ENCODE data around the gene DENND4A.
A peak's percentile ranks its signal among the peaks of the same experiment; 100 is the strongest.
"Not testable (repeated sequence)": the region's sequence is repeated elsewhere in the genome, so short reads cannot be mapped to it uniquely, and the experiment has no call there.

Gene DENND4A

GRCh38 chr15:65818927-65819562 is 27.0 kb upstream of the DENND4A start:
- no peak for DNase-seq (ENCODE audit: low spot score)

- DNase-seq (ENCODE audit: low spot score) = no peak
Measured at GRCh38 chr15:65816441-65816840, 24.3 kb upstream of the DENND4A start.

- not testable (repeated sequence) for DNase-seq (ENCODE audit: low spot score)
Measured at GRCh38 chr15:65816008-65816407, 23.9 kb upstream of the DENND4A start.

- DNase-seq (ENCODE audit: low spot score) = not testable (repeated sequence)
Measured at GRCh38 chr15:65814271-65814670, 22.2 kb upstream of the DENND4A start.

DNA sequence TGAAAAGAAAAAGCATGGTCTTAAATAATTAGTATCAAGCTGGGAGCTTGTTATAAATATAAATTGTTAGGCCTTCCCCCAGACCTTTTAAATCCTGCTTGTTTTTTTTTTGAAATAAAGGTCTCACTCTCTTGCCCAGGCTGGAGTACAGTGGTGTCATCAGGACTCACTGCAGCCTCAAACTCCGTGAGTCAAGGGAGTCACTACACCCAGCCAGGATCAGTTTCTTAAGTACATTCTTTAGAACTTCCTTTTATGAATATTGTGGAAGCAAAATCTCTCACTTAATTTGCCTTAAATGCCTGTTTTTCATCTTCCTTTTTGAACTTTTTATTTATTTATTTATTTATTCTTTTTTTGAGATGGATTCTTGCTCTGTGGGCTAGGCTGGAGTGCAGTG is 20.8 kb upstream of the DENND4A start:
- no peak for DNase-seq (ENCODE audit: low spot score)

GRCh38 chr15:65812467-65812866 is 20.4 kb upstream of the DENND4A start:
- DNase-seq (ENCODE audit: low spot score) = no peak

- DNase-seq (ENCODE audit: low spot score) = no peak
Measured at GRCh38 chr15:65811835-65812234, 19.7 kb upstream of the DENND4A start.

DNA sequence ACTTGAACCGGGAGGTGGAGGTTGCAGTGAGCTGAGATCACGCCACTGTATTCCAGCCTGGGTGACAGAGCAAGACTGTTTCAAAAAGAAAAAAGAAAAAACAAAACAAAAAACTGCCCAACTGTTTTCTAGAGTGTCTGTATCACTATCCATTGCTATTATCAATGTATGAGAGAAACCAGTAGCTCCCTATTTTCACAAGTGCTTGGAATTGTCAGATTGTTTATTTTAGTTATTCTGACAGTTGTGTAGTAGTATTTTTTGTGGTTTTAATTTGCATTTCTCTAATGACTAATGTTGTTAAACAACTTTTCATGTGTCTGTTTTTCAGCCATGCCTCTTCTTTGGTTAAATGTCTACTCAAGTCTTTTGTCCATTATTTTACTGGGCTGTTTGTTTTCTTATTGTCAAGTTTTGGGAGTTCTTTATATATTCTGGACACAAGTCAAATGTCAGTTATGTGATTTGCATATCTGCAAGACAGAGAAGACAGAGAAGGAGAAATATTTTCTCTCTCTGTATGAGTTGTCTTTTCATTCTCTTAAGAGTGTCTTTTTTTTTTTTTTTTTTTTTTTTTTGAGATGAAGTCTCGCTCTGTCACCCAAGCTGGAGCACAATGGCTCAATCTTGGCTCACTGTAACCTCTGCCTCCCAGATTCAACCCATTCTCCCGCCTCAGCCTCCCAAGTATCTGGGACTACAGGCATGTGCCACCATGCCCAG is 19.1 kb upstream of the DENND4A start:
- not testable (repeated sequence) for DNase-seq (ENCODE audit: low spot score)

GRCh38 chr15:65806397-65806796 is 14.3 kb upstream of the DENND4A start:
- DNase-seq (ENCODE audit: low spot score) = no peak

- DNase-seq (ENCODE audit: low spot score) = no peak
Measured at GRCh38 chr15:65805019-65805745, 13.1 kb upstream of the DENND4A start.

- DNase-seq (ENCODE audit: low spot score) = no peak
Measured at GRCh38 chr15:65804252-65804931, 12.3 kb upstream of the DENND4A start.

GRCh38 chr15:65801229-65801805 is 9.2 kb upstream of the DENND4A start:
- DNase-seq (ENCODE audit: low spot score) = no peak

GRCh38 chr15:65796610-65797078 is 4.6 kb upstream of the DENND4A start:
- DNase-seq (ENCODE audit: low spot score) = no peak

- DNase-seq (ENCODE audit: low spot score) = no peak
Measured at GRCh38 chr15:65795663-65796216, 3.6 kb upstream of the DENND4A start.

- DNase-seq (ENCODE audit: low spot score) = no peak
Measured at GRCh38 chr15:65793818-65794104, 1.7 kb upstream of the DENND4A start.

GRCh38 chr15:65792988-65793817 is 1.1 kb upstream of the DENND4A start:
- no peak for DNase-seq (ENCODE audit: low spot score)

GRCh38 chr15:65791335-65792137 is 557 bp downstream of the DENND4A start:
- DNase-seq (ENCODE audit: low spot score) = peak; percentile 83

DNA sequence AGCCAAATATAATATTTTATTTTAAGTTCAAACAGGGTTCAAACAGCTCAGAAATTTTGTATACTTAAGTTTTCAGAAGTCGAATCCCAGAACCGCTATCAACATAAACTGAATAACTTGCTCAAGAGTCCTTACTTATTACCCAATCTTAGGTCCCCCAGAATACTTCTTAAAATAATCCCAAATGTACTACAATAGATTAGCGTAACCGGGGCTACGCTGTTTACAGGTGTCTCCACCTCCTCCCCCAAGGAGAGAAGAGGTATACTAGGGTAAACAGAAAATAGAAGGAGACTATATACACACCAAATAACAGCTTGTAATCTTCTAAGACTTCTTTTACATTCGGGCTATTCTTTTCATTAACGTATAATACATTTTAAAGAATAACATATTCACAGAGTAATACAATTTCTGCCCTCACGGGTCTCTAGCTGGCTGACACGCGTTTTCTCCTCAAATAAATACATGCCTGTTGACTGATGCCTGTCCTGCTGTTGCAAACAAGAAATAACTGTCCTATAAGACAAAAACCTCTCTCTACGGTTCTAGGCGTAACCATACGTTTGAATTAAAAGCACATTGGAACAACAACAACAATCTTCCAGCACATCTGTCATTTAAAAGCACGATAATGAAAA is 1.3 kb downstream of the DENND4A start:
- DNase-seq (ENCODE audit: low spot score) = no peak

DNA sequence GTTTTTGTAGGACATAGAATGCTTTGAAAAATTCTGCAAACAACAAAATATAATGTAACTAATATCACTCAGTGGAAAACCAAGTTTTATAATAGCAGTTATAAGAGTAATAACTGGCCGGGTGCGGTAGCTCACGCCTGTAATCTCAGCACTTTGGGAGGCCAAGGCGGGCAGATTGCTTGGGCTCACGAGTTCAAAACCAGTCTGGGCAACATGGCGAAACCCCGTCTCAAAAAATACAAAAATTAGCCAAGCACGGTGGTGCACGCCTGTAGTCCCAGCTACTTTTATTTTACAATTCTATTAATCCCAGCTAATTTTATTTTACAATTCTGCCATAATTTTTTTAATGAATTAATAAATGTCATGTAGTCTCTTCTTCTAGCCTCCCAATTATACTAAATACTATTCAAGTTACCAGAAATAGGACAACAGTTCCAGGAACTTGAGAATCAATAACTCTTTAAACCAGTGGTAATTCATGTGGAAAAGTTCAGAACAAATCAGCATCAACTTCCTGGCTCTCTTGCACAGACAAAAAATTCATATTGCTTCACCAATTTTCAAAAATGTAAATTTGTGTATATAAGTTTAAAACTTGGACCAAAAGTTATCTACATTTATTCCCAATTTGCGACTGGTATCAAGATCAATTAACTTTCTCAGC is 2.2 kb downstream of the DENND4A start:
- DNase-seq (ENCODE audit: low spot score) = no peak

Measured in D341Med (cell line).